Stimulated activated CD4-positive, alpha-beta T cell treated with anti-CD3 and anti-CD28 coated beads, TNF-alpha, amount 100 ng/mL, for 48 hours (primary cell): ENCODE measurements around the gene LMNB1.
"Not testable (repeated sequence)": the region's sequence is repeated elsewhere in the genome, so short reads cannot be mapped to it uniquely, and the experiment has no call there.

Experiments
- DNase-seq, 3 donors: peaks; one replicate each; pipeline ENCODE4 v3.0.0-alpha.2; 2020; ENCODE audit warnings: low read depth in 3 of 3

LMNB1 gene, protein sequence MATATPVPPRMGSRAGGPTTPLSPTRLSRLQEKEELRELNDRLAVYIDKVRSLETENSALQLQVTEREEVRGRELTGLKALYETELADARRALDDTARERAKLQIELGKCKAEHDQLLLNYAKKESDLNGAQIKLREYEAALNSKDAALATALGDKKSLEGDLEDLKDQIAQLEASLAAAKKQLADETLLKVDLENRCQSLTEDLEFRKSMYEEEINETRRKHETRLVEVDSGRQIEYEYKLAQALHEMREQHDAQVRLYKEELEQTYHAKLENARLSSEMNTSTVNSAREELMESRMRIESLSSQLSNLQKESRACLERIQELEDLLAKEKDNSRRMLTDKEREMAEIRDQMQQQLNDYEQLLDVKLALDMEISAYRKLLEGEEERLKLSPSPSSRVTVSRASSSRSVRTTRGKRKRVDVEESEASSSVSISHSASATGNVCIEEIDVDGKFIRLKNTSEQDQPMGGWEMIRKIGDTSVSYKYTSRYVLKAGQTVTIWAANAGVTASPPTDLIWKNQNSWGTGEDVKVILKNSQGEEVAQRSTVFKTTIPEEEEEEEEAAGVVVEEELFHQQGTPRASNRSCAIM

DNA sequence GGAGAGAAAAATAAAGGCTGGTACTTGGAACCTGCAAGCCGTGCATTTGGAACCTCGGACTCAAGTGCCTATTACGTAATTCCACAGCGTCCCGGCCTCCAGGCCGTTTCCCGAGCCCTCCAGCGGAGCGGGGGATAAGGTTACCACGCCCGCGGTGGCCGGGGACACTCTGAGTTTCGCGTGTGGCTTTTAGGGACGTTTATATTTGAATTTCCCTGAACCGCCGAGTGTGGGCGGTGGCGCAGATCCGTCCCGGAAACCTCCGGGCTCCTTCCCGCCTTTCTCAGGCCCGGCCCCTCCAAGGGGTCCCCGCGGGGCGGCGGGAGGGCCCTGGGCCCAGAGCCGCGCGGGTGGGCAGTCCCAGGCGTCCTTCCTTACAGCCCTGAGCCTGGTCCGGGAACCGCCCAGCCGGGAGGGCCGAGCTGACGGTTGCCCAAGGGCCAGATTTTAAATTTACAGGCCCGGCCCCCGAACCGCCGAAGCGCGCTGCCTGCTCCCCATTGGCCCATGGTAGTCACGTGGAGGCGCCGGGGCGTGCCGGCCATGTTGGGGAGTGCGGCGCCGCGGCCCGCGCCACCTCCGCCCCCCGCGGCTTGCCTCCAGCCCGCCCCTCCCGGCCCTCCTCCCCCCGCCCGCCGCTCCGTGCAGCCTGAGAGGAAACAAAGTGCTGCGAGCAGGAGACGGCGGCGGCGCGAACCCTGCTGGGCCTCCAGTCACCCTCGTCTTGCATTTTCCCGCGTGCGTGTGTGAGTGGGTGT, at the start of gene LMNB1:
Gene LMNB1 (plus strand): TSS at position 638 of the 758 bp plus-strand sequence. CDS start 373 bp downstream, outside the sequence.
- DNase-seq = peak; percentile 89 to 93 (median 92)

DNA sequence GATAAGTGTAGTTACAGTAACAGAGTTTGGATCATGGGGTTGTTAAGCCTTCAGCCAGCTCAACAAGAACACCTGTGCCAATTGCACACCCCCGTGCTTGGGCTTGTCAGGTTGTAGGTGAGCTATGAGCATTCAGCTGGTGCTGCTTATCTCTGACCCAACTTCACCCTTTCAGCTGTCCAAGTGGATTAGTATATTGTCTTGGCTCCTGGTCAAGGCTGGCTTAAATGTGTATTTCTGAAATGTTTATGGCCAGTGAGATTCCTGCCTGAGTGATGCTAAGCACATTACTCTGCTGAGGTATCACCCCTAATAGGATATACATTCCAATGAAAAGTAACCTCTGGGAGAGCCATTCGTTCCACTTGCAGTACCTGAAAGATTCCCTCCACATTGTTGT, 44.2 kb upstream of the LMNB1 start:
- DNase-seq = no peak

DNA sequence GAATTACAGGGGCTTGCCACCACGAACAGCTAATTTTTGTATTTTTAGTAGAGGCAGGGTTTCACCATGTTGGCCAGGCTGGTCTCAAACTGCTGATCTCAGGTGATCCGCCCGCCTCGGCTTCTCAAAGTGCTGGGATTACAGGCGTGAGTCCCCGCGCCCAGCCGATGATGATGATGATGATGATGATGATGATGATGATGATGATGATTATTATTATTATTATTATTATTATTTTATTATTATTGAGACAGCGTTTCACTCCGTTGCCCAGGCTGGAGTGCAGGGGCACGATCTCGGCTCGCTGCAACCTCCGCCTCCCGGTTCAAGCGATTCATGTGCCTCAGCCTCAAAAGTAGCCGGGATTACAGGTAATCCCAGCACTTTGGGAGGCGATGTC, 42.4 kb upstream of the LMNB1 start:
- not testable (repeated sequence) for DNase-seq

DNA sequence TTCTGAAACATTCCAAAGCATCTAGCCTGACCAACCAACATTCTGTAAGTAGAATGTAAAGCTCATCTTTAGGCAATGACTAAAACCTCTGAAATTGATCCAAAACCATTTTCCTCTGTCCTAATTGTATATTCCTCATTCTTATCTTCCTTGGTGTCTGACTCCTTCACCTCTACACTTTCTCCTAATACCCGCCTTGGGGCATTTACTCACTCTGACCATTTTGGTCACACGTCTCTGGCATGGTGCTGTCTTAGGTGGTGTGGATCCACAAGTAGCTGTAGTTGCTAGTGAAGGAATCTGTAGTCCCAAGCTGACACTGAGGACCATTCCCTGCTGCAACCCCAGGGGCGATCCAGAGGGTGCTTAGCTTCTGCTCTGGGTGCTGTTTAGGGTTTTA, 40.8 kb upstream of the LMNB1 start:
- no peak for DNase-seq

DNA sequence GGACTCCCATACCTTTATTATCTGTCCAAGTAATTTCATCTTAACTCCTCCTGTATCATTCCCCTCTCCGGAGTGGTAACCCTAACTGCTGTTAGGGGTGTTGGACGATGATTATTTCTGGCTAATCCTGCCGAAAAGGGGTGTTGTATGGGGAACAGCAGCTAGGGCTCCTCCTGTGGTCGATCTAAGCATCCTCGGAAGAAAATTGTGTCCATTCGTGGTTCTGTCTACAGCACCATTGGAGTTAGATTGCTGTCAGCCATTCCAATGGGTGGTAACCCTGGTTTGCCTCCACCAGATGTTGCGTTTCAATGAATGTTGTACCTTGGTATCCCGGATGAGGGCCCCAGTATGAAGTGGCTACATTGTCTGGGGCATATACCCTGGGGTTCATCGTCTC, 35.6 kb upstream of the LMNB1 start:
- no peak for DNase-seq

DNA sequence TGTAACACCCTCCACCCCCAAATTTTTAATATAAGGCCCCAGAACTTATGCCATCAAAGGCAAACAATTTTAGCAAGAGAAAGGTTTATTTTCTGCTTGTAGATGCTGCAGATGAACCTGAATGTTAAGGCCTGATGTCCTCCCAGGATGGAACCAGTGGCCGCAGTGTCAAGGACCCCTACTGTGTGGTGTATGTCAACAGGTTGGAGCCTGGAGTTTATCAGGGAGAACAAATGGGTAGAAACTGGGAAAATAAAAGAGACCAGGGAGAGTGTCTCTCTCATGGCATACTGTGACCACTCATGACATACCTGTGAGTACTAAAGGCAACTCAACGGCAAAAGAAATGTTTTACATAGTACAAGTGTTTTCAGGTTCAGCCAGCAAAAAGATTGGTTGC, 34.5 kb upstream of the LMNB1 start:
- DNase-seq = no peak

DNA sequence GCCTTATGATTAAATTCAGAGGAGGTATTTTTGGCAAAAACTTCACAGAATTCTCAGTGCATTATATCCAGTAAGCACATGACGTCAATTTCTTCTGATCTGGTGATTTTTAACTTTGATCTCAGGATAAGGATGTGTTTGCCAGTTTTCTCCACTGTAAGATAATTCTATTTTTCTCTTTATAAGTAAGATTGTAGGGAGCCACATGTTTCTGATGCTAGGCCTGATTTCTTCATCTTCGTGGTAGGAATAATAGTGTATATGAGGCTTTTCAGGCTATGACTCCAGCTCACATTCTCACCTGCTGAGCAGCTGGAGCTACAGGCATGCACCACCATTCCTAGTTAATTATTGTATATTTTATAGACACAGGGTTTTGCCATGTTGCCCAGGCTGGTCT, 32.1 kb upstream of the LMNB1 start:
- DNase-seq = no peak

DNA sequence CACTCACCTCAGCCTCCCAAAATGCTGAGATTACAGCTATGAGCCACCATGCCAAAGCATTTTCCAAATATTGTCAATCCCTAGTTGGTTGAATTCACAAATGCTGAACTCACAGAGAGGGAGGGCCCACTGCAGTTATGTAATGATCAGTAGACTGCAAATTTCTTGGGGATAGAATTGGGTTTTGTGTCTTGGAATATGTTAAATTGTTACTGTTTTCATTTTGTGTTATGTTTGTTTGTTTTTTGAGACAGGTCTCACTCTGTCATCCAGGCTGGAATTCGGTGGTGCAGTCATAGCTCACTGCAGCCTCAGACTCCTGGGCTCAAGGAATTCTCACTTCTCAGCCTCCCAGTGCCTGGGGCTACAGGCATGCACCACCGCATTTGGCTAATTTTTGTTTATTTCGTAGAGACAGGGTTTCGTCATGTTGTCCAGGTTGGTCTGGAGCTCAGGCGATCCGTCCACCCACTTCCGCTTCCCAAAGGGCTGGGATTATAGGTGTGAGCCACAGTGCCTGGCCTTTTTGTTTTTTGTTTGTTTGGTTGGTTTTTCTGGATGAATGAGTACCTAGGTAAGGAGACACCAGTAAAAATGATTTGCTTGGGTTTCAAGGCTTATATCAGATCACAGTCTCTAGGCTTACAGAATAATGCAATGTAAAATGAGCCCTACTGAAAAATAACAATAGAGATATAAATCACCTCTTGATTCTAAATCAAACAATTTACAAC, 31.5 kb upstream of the LMNB1 start:
- no peak for DNase-seq

DNA sequence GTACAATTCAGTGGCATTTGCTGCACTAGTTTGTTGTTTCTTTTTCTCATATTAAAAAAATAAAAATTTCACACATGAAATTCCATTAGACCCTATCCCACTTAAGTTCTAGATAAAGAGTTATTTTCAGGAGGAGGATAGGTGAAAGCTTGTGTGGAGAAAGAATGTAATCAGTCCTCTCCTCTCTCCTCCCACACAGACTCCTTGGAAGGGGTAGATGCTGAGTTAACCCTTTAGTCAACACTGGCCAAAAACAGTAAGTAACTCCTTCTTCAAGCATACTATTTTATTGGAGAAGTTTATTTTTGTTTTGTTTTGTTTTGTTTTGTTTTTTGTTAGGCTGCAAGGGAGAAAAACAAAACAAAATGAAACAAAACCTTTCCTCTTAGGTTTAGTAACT, 30.6 kb upstream of the LMNB1 start:
- no peak for DNase-seq

DNA sequence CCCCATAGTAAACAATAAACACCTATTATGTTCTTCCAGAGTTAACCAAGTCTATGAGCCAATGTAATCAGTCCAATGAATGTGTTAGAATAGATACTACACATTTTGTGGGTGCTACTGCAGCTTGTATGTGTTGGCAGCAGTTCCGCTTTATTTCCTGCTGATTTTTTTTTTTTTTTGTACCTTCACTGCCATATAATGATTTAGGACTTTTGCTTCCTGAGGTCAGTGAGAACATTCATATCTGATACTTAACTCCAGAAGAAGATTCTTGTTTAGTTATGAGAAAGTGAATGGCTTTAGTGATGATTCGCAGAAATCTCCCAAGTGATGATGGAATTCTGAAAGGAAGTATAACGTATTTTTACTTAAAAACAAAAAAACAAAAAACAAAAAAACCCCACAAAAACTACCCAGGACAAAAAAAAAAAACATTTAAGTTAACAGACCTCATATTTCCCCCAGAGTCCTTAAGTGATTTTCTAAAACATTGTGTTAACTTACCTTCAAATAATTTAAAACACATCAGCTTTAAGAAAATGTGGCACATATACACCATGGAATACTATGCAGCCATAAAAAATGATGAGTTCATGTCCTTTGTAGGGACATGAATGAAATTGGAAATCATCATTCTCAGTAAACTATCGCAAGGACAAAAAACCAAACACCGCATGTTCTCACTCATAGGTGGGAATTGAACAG, 24.7 kb upstream of the LMNB1 start:
- no peak for DNase-seq

DNA sequence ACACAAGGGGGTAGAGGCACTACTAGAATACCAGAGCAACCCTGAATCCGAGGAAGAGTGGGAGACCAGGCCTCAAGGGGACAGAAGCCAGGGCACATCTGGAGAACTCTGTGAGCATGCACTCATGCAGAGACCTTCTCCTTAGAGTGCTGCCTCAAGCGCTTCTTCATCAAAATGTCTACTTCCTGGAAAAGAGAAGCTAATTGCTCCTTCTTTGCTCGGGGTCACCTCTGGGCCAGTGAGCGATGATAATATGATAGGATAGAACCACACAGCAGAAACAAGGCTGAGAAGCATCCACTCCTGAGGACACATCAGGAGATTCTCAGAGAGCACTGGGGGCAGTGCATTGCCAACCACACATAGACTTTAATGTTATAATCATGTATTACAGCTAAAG, 23.7 kb upstream of the LMNB1 start:
- no peak for DNase-seq

DNA sequence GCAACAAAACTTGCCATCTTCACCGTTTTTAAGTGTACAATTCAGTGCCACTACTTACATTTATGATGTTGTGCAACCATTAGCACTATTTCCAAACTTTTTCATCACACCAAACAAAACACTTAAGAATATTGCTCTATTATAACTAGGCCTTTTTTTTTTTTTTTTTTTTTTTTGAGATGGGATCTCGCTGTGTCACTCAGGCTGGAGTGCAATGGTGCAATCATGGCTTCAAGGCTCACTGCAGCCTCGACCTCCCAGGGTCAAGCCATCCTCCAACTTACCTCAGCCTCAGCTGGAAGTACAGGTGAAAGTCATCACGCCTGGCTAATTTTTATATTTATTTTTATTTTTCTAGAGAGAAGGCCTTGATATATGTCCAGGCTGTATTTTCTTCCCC, 22.3 kb upstream of the LMNB1 start:
- DNase-seq = no peak

DNA sequence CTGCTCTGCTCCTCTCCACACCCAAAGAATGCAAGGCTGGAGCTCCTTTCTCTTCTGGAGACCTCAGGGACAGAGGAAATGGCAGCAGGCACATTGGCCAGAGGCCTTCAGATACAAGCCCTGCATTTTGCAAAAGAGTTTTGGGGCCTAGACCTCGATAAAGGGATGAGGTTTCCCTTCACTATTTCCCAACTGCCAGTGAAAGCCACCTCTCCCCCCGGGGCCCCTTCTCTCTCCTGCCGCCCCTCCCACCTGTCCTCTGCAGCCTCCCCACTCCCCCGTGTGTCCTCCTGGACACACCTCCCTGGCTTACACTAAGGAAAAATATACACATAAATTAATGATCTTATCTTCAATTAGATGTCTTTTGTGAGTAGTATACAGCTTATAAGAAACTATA, 21.3 kb upstream of the LMNB1 start:
- DNase-seq = no peak

DNA sequence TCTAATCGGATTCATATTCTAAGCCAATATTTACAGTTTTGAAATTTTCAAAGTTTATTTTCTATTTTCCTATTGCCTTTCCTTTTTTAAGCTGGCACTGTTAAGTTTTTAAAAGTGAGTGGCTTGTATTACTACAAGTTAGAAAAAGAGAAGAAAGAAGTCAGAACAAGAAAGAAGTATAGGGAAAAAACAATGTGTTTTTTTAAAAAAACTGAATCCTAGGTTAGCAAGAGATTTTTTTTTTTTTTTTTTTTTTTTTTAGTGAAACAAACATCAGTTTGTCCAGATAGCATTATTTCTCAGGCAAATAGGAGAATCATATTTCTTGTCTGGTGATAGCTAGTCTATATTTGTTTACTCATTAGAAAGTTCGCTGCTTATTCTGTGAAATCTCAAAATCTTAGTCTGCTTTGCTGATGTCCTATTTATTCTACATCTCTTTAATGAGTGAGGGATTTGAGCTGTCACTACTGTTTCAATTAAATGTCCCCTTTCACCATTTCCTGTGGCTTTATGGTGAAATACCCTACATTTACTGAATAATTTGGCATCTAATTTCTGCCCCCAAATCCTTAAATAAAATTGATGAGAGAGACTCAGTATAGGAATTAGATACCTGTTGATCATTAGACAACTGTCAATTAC, 19.1 kb upstream of the LMNB1 start:
- no peak for DNase-seq

DNA sequence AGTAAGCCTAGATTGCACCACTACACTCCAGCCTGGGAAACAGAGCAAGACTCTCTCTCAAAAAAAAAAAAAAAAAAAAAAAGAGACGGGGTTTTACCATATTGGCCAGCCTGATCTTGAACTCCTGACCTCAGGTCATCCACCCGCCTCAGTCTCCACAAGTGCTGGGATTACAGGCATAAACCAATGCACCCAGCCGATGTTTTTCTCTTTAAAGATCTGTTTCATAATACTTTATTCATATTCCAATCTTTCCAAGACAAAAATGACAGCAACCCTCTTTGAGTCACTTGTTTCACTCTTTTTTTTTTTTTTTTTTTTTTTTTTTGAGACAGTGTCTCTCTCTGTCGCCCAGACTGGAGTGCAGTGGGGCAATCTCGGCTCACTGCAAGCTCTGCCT, 13.6 kb upstream of the LMNB1 start:
- no peak for DNase-seq

DNA sequence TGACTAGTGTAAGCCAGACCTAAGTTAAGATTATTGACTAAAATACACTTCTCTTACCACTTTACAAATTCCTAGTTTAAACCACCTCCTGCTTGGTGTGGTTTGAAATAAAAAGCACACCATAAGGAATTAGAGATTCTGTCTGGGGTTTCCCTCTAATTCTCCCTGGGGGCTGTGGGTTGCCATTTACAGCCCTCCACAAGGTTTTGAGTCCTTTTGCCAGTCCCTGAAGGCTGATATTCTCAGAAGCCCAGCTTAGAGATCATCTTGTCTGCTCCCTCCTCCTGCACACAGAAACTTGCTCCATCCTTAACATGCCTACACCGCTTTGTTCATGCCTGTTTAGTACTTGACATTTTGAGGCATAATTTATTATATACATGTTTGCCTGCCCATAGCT, 7.2 kb upstream of the LMNB1 start:
- DNase-seq = no peak

DNA sequence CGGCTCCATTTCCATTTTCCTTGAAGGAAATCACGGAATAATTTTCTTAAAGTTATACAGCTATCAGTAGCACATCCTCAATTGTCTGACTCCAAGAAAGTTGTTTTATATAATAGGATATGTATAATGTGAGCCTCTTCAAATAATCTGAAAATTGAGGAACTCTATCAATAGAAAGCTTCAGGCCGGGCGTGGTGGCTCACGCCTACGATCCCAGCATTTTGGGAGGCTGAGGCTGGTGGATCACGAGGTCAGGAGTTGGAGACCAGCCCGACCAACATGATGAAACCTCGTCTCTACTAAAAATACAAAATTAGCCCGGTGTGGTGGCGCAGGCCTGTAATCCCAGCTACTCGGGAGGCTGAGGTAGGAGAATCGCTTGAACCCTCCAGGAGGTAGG, 3.4 kb upstream of the LMNB1 start:
- not testable (repeated sequence) for DNase-seq

DNA sequence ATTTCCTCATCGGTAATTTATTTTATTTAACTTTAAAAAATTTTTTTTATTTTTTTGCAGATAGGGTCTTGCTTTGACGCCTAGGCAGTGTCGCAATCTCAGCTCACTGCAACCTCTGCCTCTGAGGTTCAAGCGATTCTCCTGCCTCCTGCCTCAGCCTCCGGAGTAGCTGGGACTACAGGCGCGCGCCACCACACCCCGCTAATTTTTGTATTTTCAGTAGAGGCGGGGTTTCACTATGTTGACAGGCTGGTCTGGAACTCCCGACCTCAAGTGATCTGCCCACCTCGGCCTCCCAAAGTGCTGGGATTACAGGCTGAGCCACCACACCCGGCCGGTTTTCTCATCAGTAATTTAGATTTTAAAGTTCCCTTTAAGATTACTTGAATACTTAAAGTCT, 2.3 kb upstream of the LMNB1 start:
- DNase-seq = not testable (repeated sequence)

DNA sequence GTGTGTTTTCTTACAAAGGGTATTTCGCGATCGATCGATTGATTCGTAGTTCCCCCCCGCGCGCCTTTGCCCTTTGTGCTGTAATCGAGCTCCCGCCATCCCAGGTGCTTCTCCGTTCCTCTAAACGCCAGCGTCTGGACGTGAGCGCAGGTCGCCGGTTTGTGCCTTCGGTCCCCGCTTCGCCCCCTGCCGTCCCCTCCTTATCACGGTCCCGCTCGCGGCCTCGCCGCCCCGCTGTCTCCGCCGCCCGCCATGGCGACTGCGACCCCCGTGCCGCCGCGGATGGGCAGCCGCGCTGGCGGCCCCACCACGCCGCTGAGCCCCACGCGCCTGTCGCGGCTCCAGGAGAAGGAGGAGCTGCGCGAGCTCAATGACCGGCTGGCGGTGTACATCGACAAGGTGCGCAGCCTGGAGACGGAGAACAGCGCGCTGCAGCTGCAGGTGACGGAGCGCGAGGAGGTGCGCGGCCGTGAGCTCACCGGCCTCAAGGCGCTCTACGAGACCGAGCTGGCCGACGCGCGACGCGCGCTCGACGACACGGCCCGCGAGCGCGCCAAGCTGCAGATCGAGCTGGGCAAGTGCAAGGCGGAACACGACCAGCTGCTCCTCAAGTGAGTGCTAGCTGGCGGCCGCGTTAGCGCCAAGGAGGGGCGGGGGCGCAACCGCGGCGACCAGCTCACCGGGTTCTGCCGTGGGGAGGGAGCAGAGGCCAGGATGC, 480 bp downstream of the LMNB1 start:
- DNase-seq = peak; percentile 23 to 36 (median 34)

DNA sequence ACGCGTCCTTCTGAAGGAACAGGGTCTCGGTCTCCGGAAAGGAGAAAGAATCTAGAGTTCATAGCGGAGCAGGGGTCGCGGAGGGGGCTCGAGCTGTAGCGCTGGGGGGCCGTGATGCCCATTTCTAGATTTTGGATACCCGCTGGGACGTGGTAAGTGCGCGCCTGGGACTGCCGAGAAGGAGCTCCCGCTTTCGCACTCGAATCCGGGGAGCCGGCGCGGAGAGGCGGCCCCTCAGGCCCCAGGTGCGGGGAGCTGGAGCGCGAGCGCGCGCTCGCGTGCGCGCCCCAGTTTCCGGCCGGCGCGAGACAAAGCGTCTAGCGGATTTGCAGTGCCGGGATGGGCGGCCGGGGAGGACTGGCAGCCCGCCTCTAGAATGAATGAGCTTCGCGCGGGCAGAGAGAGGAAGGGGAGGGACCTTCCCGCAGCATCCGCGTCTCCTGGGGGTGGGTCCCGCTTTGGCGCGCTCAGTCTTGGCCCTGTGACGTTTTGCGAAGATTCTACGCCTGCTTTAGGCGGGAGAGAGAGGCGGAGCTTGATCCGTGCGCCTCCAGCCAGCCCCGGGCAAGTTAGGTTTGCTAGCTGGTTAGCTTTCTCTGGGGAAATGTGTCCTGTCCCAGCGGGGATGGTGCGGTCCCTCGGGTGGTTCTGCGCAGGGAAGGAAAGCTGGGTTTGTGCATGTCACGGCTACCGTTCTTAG, 1.2 kb downstream of the LMNB1 start:
- peak; percentile 88 to 95 (median 90) for DNase-seq
